ENCODE measurements around the gene MAD1L1. TPM values are rescaled to one million over a fixed set of nuclear protein-coding genes. Genes with fewer than 3 reads are reported as not detected.

The MAD1L1 gene
- total and polyA plus RNA-seq, 2 donors (not counting 3 experiments of a cell fraction or from before 2014, with no cell fraction given) = 34.1 to 42.3 TPM

GRCh38 chr7:2254429-2255144, 21.8 kb upstream of the MAD1L1 start:
- POLR2A ChIA-PET = no interaction called here
- no peak for DNase-seq (ENCODE audit: low read depth, low spot score)
- no peak for FAIRE-seq

More at GRCh38 chr7:2254429-2255144, 21.8 kb upstream of the MAD1L1 start:
- TF ChIP-seq CTCF (IDR thresholded peaks at IDR 0.05; ENCODE audit: extremely low read depth in 1 of 2, insufficient read depth in 1 of 2, low read depth in 1 of 2, low read length in 2 of 2) = no peak
- TF ChIP-seq POLR2A (IDR thresholded peaks at IDR 0.05; ENCODE audit: low read depth, low read length) = no peak
- TF ChIP-seq POLR2AphosphoS5 (IDR thresholded peaks at IDR 0.05; ENCODE audit: insufficient read depth, low read depth, low read length) = no peak
- no peak for TF ChIP-seq EZH2 (IDR thresholded peaks at IDR 0.05; ENCODE audit: borderline replicate concordance, low read depth, low read length, severe bottlenecking)
- TF ChIP-seq JUN (IDR thresholded peaks at IDR 0.05; ENCODE audit: borderline replicate concordance, insufficient read depth, insufficient read length, low read depth) = no peak
- TF ChIP-seq GATA2 (IDR thresholded peaks at IDR 0.05; ENCODE audit: insufficient read depth, insufficient read length, low read depth, low read length) = no peak
- no peak for TF ChIP-seq MYC (IDR thresholded peaks at IDR 0.05; ENCODE audit: low read depth, low read length)
- no peak for TF ChIP-seq FOS (IDR thresholded peaks at IDR 0.05; ENCODE audit: borderline replicate concordance, insufficient read depth, low read length)
- no peak for TF ChIP-seq MAX (IDR thresholded peaks at IDR 0.05; ENCODE audit: insufficient read depth, insufficient read length)
- no TSS peak for BruUV-seq (replicated peaks)
- Histone ChIP-seq H4K20me1 (replicated peaks; ENCODE audit: control insufficient read depth, extremely low read depth, insufficient read depth, low read length) (no peaks in the 10 kb centered on the region), H3K4me2 (ENCODE audit: insufficient read depth, low read length) (no peak overlapping the region), H3K36me3 (ENCODE audit: control insufficient read depth in 2 of 2, extremely low read depth in 1 of 2, insufficient read depth in 2 of 2, low read length in 2 of 2) (peaks cover 0 to 12% of the 10 kb centered on the region in 2 experiments), H3K79me2 (ENCODE audit: control insufficient read depth, insufficient read depth, low read length) (no peaks in the 10 kb centered on the region), H3K4me3 (replicated peaks in 1 of 3; ENCODE audit: insufficient read depth in 1 of 3, low read depth in 1 of 3, low read length in 3 of 3) (no peak overlapping the region), H3K27ac (ENCODE audit: insufficient read depth, low read depth, low read length) (no peak overlapping the region), H3K9ac (replicated peaks; ENCODE audit: extremely low read depth, insufficient read depth, low read length) (no peak overlapping the region), H3K9me3 (replicated peaks; ENCODE audit: control insufficient read depth, insufficient read depth, low read length) (no peaks in the 10 kb centered on the region), H3K4me1 (ENCODE audit: control insufficient read depth, extremely low read depth, insufficient read depth, low read length) (peaks cover 4% of the 10 kb centered on the region), H2AFZ (ENCODE audit: low read depth, low read length) (no peak overlapping the region), H3K9me1 (replicated peaks; ENCODE audit: control insufficient read depth, extremely low read depth, insufficient read depth, low read length) (no peaks in the 10 kb centered on the region), H3K27me3 (ENCODE audit: control insufficient read depth in 2 of 2, insufficient read depth in 2 of 2, low read length in 2 of 2) (no peaks in the 10 kb centered on the region)
- CTCF ChIA-PET = interaction anchor here (0.8 kb wide), 1 partner anchor 93 kb away, joined by 4 read pairs; no protein-coding TSS in a partner anchor
- intact Hi-C loops (cut with micrococcal nuclease) (no loop called here), dilution Hi-C loops (cut with MboI; ENCODE audit: extremely low pct_ligation_motif_present, low sequenced_read_pairs) (no loop called here)
